ES-I3 (cell line): ENCODE measurements around the gene SPOPL.
"Not testable (repeated sequence)": the region's sequence is repeated elsewhere in the genome, so short reads cannot be mapped to it uniquely, and the experiment has no call there.

Experiments
- H3K36me3 ChIP-seq: 2 replicates; pipeline ENCODE4 v1.6.1; 2013; ENCODE audit warnings: mild to moderate bottlenecking, low read length, control low read depth, moderate library complexity; ENCODE audit not compliant: insufficient read depth
- H3K4me1 ChIP-seq: 2 replicates; pipeline ENCODE4 v1.6.1; 2013; ENCODE audit warnings: mild to moderate bottlenecking, control low read depth, low read length; ENCODE audit not compliant: insufficient read depth
- H3K9ac ChIP-seq: 2 replicates; pipeline ENCODE4 v1.6.1; 2013; ENCODE audit warnings: low read depth, mild to moderate bottlenecking, low read length, moderate library complexity
- H3K9me3 ChIP-seq: 2 replicates; pipeline ENCODE4 v1.6.1; 2013; ENCODE audit warnings: mild to moderate bottlenecking, low read length, moderate library complexity; ENCODE audit not compliant: control insufficient read depth, insufficient read depth

The SPOPL gene

GRCh38 chr2:138501425-138502254 lies at the start of gene SPOPL:
TSS of gene SPOPL (plus strand) at chr2:138501770. CDS start at chr2:138550217, 48,447 bp downstream.
- H3K9ac ChIP-seq = peak within 1 kb of the TSS; percentile 99
- H3K36me3 ChIP-seq = no peaks in the 10 kb centered on the region
- no peaks in the 10 kb centered on the region for H3K9me3 ChIP-seq
- H3K4me1 ChIP-seq = 0 out of 2 replicates have a peak, but pooled peaks cover 6% of the 10 kb centered on the region

GRCh38 chr2:138452324-138452723 lies 49.2 kb upstream of the SPOPL start:
- Histone ChIP-seq H3K4me1 (no peaks in the 10 kb centered on the region; the same call in 1 of the 2 replicates), H3K9ac (no peak overlapping the region), H3K36me3 (no peaks in the 10 kb centered on the region), H3K9me3 (no peaks in the 10 kb centered on the region)

GRCh38 chr2:138453815-138454214 lies 47.8 kb upstream of the SPOPL start:
- no peaks in the 10 kb centered on the region for H3K9me3 ChIP-seq
- no peak overlapping the region for H3K9ac ChIP-seq
- no peaks in the 10 kb centered on the region for H3K4me1 ChIP-seq
- no peaks in the 10 kb centered on the region for H3K36me3 ChIP-seq

- no peaks in the 10 kb centered on the region for H3K4me1 ChIP-seq
- no peaks in the 10 kb centered on the region for H3K36me3 ChIP-seq
- H3K9me3 ChIP-seq = no peaks in the 10 kb centered on the region
- no peak overlapping the region for H3K9ac ChIP-seq
These were observed 46.8 kb upstream of the SPOPL start for GRCh38 chr2:138454761-138455160.

GRCh38 chr2:138455275-138455674 lies 46.3 kb upstream of the SPOPL start:
- Histone ChIP-seq H3K4me1 (no peaks in the 10 kb centered on the region), H3K9ac (no peak overlapping the region), H3K9me3 (no peaks in the 10 kb centered on the region), H3K36me3 (no peaks in the 10 kb centered on the region)

GRCh38 chr2:138455691-138456090 lies 45.9 kb upstream of the SPOPL start:
- no peaks in the 10 kb centered on the region for H3K36me3 ChIP-seq
- H3K9me3 ChIP-seq = no peaks in the 10 kb centered on the region
- no peaks in the 10 kb centered on the region for H3K4me1 ChIP-seq
- no peak overlapping the region for H3K9ac ChIP-seq

GRCh38 chr2:138462689-138463088 lies 38.9 kb upstream of the SPOPL start:
- H3K36me3 ChIP-seq, H3K9ac ChIP-seq, H3K9me3 ChIP-seq, H3K4me1 ChIP-seq: not testable (repeated sequence)

GRCh38 chr2:138468617-138469016 lies 33.0 kb upstream of the SPOPL start:
- H3K36me3 ChIP-seq = no peaks in the 10 kb centered on the region
- H3K9me3 ChIP-seq = no peaks in the 10 kb centered on the region
- no peaks in the 10 kb centered on the region for H3K4me1 ChIP-seq
- H3K9ac ChIP-seq = no peak overlapping the region

GRCh38 chr2:138469411-138469810 lies 32.2 kb upstream of the SPOPL start:
- Histone ChIP-seq H3K9ac (no peak overlapping the region), H3K36me3 (no peaks in the 10 kb centered on the region), H3K4me1 (no peaks in the 10 kb centered on the region), H3K9me3 (no peaks in the 10 kb centered on the region)

GRCh38 chr2:138470941-138471340 lies 30.6 kb upstream of the SPOPL start:
- Histone ChIP-seq H3K9ac (no peak overlapping the region), H3K9me3 (no peaks in the 10 kb centered on the region), H3K4me1 (no peaks in the 10 kb centered on the region), H3K36me3 (no peaks in the 10 kb centered on the region)

GRCh38 chr2:138474100-138474825 lies 27.3 kb upstream of the SPOPL start:
- Histone ChIP-seq H3K36me3 (no peaks in the 10 kb centered on the region), H3K4me1 (no peaks in the 10 kb centered on the region), H3K9me3 (no peaks in the 10 kb centered on the region), H3K9ac (no peak overlapping the region)

GRCh38 chr2:138475277-138475776 lies 26.2 kb upstream of the SPOPL start:
- Histone ChIP-seq H3K4me1 (no peaks in the 10 kb centered on the region), H3K36me3 (no peaks in the 10 kb centered on the region), H3K9me3 (no peaks in the 10 kb centered on the region), H3K9ac (no peak overlapping the region)

- Histone ChIP-seq H3K4me1 (no peaks in the 10 kb centered on the region), H3K36me3 (no peaks in the 10 kb centered on the region), H3K9ac (no peak overlapping the region), H3K9me3 (no peaks in the 10 kb centered on the region)
These were observed 25.4 kb upstream of the SPOPL start for GRCh38 chr2:138476186-138476585.

- H3K9ac ChIP-seq = no peak overlapping the region
- H3K4me1 ChIP-seq = no peaks in the 10 kb centered on the region
- no peaks in the 10 kb centered on the region for H3K9me3 ChIP-seq
- H3K36me3 ChIP-seq = no peaks in the 10 kb centered on the region
These were observed 24.6 kb upstream of the SPOPL start for GRCh38 chr2:138476940-138477339.

GRCh38 chr2:138482796-138483195 lies 18.8 kb upstream of the SPOPL start:
- not testable (repeated sequence) for H3K36me3 ChIP-seq, H3K9me3 ChIP-seq, H3K4me1 ChIP-seq, H3K9ac ChIP-seq
